H9 (cell line): ENCODE measurements around the gene FUZ. TPM values are rescaled to one million over a fixed set of nuclear protein-coding genes. Genes with fewer than 3 reads are reported as not detected.

ENCODE experiments used
- DNase-seq: peaks from one replicate; pipeline ENCODE4 v3.0.0-alpha.2; 2017
- H2AFZ ChIP-seq: one replicate; pipeline ENCODE4 v1.6.1; 2013; ENCODE audit warnings: mild to moderate bottlenecking, low read length, control low read depth, moderate library complexity
- H2AK5ac ChIP-seq: 2 replicates; pipeline ENCODE4 v1.6.1; 2013; ENCODE audit warnings: low read length, control low read depth, mixed read lengths; ENCODE audit not compliant: insufficient read length
- H2BK120ac ChIP-seq: one replicate; pipeline ENCODE4 v1.6.1; 2013; ENCODE audit warnings: low read depth, mild to moderate bottlenecking, low read length, control low read depth, inconsistent platforms; ENCODE audit not compliant: poor library complexity, severe bottlenecking
- H2BK12ac ChIP-seq: 2 replicates; pipeline ENCODE4 v1.6.1; 2013; ENCODE audit warnings: low read length, control low read depth, mixed read lengths, low read depth; ENCODE audit not compliant: insufficient read length
- H2BK15ac ChIP-seq: 2 replicates; pipeline ENCODE4 v1.6.1; 2013; ENCODE audit warnings: low read depth, low read length, control low read depth
- H2BK20ac ChIP-seq: one replicate; pipeline ENCODE4 v1.6.1; 2013; ENCODE audit warnings: low read depth, mild to moderate bottlenecking, low read length, control low read depth, inconsistent platforms; ENCODE audit not compliant: poor library complexity, severe bottlenecking
- H2BK5ac ChIP-seq: 2 replicates; pipeline ENCODE4 v1.6.1; 2013; ENCODE audit warnings: low read length, control low read depth, mixed read lengths; ENCODE audit not compliant: insufficient read length
- H3K14ac ChIP-seq: 2 replicates; pipeline ENCODE4 v1.6.1; 2013; ENCODE audit warnings: low read length, control low read depth; ENCODE audit not compliant: insufficient read depth
- H3K18ac ChIP-seq: 2 replicates; pipeline ENCODE4 v1.6.1; 2013; ENCODE audit warnings: low read depth, mild to moderate bottlenecking, mixed read lengths, low read length, control low read depth; ENCODE audit not compliant: insufficient read length
- H3K23ac ChIP-seq: 2 replicates; pipeline ENCODE4 v1.6.1; 2013; ENCODE audit warnings: low read length, control low read depth, mixed read lengths, low read depth; ENCODE audit not compliant: insufficient read length
- H3K23me2 ChIP-seq: 2 replicates; pipeline ENCODE4 v1.6.1; 2013; ENCODE audit warnings: low read depth, mild to moderate bottlenecking, mixed read lengths, low read length, control low read depth; ENCODE audit not compliant: insufficient read length, poor library complexity, severe bottlenecking
- H3K27ac ChIP-seq: 2 replicates; pipeline ENCODE4 v1.5.1; 2013; ENCODE audit warnings: low read length, control low read depth, mixed read lengths, low read depth; ENCODE audit not compliant: insufficient read length
- H3K27me3 ChIP-seq: 2 replicates; pipeline ENCODE4 v1.6.1; 2013; ENCODE audit warnings: low read length, control low read depth, inconsistent platforms; ENCODE audit not compliant: insufficient read depth
- H3K4ac ChIP-seq: 2 replicates; pipeline ENCODE4 v1.6.1; 2013; ENCODE audit warnings: low read depth, mild to moderate bottlenecking, control low read depth, inconsistent platforms, low read length, moderate library complexity
- H3K4me1 ChIP-seq: 2 replicates; pipeline ENCODE4 v1.6.1; 2013; ENCODE audit warnings: low read length, control low read depth, inconsistent platforms; ENCODE audit not compliant: insufficient read depth
- H3K4me2 ChIP-seq: 2 replicates; pipeline ENCODE4 v1.6.1; 2013; ENCODE audit warnings: low read length, control low read depth, mixed read lengths; ENCODE audit not compliant: insufficient read length, insufficient read depth
- H3K56ac ChIP-seq: 2 replicates; pipeline ENCODE4 v1.6.1; 2013; ENCODE audit warnings: low read depth, mild to moderate bottlenecking, mixed read lengths, low read length, control low read depth; ENCODE audit not compliant: insufficient read length
- H3K79me1 ChIP-seq: 2 replicates; pipeline ENCODE4 v1.6.1; 2013; ENCODE audit warnings: low read depth, mild to moderate bottlenecking, moderate library complexity, low read length, control low read depth, inconsistent platforms; ENCODE audit not compliant: insufficient read depth, poor library complexity, severe bottlenecking
- H3K79me2 ChIP-seq: 2 replicates; pipeline ENCODE4 v1.6.1; 2013; ENCODE audit warnings: low read length, control low read depth, inconsistent platforms; ENCODE audit not compliant: insufficient read depth
- H3K9ac ChIP-seq: 2 replicates; pipeline ENCODE4 v1.6.1; 2013; ENCODE audit warnings: low read length, control low read depth, mixed read lengths; ENCODE audit not compliant: insufficient read length; ENCODE audit errors: extremely low read depth
- H3K9me3 ChIP-seq: one replicate; pipeline ENCODE4 v1.6.1; 2013; ENCODE audit warnings: low read depth, low read length, inconsistent platforms; ENCODE audit not compliant: control insufficient read depth
- H3T11ph ChIP-seq: one replicate; pipeline ENCODE4 v1.6.1; 2013; ENCODE audit warnings: mild to moderate bottlenecking, low read length, control low read depth, inconsistent platforms
- H4K20me1 ChIP-seq: one replicate; pipeline ENCODE4 v1.6.1; 2013; ENCODE audit not compliant: control insufficient read depth, insufficient read length, insufficient read depth
- H4K5ac ChIP-seq: 2 replicates; pipeline ENCODE4 v1.6.1; 2013; ENCODE audit warnings: low read depth, mild to moderate bottlenecking, mixed read lengths, low read length, control low read depth; ENCODE audit not compliant: insufficient read length
- H4K8ac ChIP-seq: replicated peaks from 2 replicates; pipeline ENCODE4 v1.6.1; 2013; ENCODE audit warnings: low read length, control low read depth, mixed read lengths, low read depth; ENCODE audit not compliant: insufficient read length
- H4K91ac ChIP-seq: 2 replicates; pipeline ENCODE4 v1.6.1; 2013; ENCODE audit warnings: low read depth, mild to moderate bottlenecking, moderate library complexity, mixed read lengths, low read length, control low read depth; ENCODE audit not compliant: insufficient read length
- H3K27ac Mint-ChIP-seq, 3 experiments: 2 replicates in 2 of 3; 3 replicates in 1 of 3; pipeline ENCODE4 v1.8.0; 2020 to 2021; ENCODE audit warnings: mixed read lengths in 3 of 3, mild to moderate bottlenecking in 1 of 3, moderate library complexity in 1 of 3
- H3K27me3 Mint-ChIP-seq: 2 replicates; pipeline ENCODE4 v1.8.0; 2021; ENCODE audit warnings: low read depth, mild to moderate bottlenecking, moderate library complexity, mixed read lengths
- H3K36me3 Mint-ChIP-seq, 3 experiments: 2 replicates in 2 of 3; 3 replicates in 1 of 3; pipeline ENCODE4 v1.8.0; 2020 to 2021; ENCODE audit warnings: low read depth in 3 of 3, mixed read lengths in 3 of 3; ENCODE audit not compliant: insufficient read depth in 1 of 3
- H3K4me1 Mint-ChIP-seq, 2 experiments: 2 replicates each; pipeline ENCODE4 v1.8.0; 2020; ENCODE audit warnings: mixed read lengths in 2 of 2
- H3K4me3 Mint-ChIP-seq, 2 experiments: 2 replicates in 1 of 2; 3 replicates in 1 of 2; pipeline ENCODE4 v1.8.0; 2020 to 2021; ENCODE audit warnings: mild to moderate bottlenecking in 2 of 2, mixed read lengths in 2 of 2, moderate library complexity in 1 of 2
- H3K9me3 Mint-ChIP-seq, 2 experiments: 2 replicates in 1 of 2; 3 replicates in 1 of 2; pipeline ENCODE4 v1.8.0; 2020; ENCODE audit warnings: mild to moderate bottlenecking in 2 of 2, mixed read lengths in 2 of 2, moderate library complexity in 1 of 2
- WGBS: extraction: QIAGEN DNeasy Blood & Tissue Kit; methylation state at CpG from one replicate; pipeline ENCODE4 v1.1.7; 2013; ENCODE audit warnings: missing lambda C conversion rate, low lambda C conversion rate, mixed read lengths; ENCODE audit not compliant: insufficient read length; ENCODE audit errors: extremely low coverage; 5-methylcytosine and 5-hydroxymethylcytosine counted together
- total RNA-seq: library from RNA; stranded (reverse); gene quantifications from 2 replicates; pipeline ENCODE4 v1.2.1, GENCODE V29; 2021
- TF ChIP-seq, protein P1 (sequence below): fragments of 200-600 bp; sonication (generic); conservative IDR thresholded peaks from 3 replicates; pipeline ENCODE4 v1.8.0; 2021; ENCODE audit warnings: antibody characterized with exemption, mild to moderate bottlenecking

FUZ gene
- total RNA-seq, 1 experiment from 2014 or later = 25.1 TPM

DNA sequence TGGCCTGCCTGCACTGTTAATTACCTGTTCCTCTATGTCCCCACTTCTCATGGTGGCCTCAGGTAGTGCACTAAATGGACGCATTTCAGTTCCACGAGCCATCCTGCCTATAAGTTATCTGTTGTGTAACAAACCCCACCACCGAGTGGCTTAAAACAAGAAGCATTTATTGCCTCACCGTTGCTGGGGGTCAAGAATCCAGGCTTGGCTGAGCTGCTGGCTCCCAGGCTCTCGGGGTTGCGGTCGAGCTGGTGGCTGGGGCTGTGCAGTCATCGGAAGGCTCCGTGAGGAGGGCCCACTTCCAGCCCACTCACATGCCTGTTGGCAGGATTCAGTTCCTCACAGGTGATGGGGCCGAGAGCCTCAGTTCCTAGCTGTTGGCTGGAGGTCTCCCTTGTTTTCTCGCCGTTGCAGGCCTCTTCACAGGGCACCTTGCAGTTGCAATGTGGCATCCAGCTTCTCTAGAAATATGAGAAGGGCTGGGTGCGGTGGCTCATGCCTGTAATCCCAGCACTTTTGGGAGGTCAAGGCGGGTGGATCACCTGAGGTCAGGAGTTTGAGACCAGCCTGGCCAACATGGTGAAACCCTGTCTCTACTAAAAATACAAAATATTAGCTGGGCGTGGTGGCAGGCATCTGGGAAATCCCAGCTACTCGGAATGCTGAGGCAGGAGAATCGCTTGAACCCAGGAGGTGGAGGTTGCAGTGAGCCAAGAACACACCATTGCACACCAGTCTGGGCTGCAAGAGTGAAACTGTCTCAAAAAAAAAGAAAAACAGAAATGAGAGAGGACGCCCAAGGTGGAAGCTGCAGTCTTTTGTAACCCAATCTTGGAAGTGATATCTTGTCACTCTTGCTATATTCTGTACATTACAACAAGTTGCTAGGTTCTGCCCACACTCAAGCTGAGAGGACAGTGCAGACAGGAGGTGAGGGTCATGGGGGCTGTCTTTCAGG, 31.3 kb upstream of the FUZ start:
- H3K4ac ChIP-seq = no peak overlapping the region
- no peak overlapping the region for H2BK12ac ChIP-seq
- Mint-ChIP-seq H3K9me3 (peaks cover 0 to 4% of the 10 kb centered on the region in 2 experiments; a peak in 1 of 5 replicates), H3K27me3 (peaks cover 1% of the 10 kb centered on the region), H3K27ac (peak overlapping the region in 1 of 3 experiments; percentile 15; a peak in 1 of 7 replicates), H3K4me1 (peaks cover 3 to 5% of the 10 kb centered on the region in 2 experiments; a peak in 2 of 4 replicates), H3K36me3 (peaks cover 11 to 26% (median 20%) of the 10 kb centered on the region in 3 experiments), H3K4me3 (no peak overlapping the region)
- H3K23ac ChIP-seq = no peak overlapping the region
- H3K56ac ChIP-seq = no peak overlapping the region
- no peak overlapping the region for H3K18ac ChIP-seq
- no peaks in the 10 kb centered on the region for H3K9me3 ChIP-seq
- H3K4me1 ChIP-seq = no peaks in the 10 kb centered on the region
- no peak overlapping the region for H4K91ac ChIP-seq
- DNase-seq = no peak
- no peak overlapping the region for H2BK5ac ChIP-seq
- no peak overlapping the region for H2BK15ac ChIP-seq
- no peak overlapping the region for H2AK5ac ChIP-seq
- H3K9ac ChIP-seq = no peak overlapping the region
- H4K8ac ChIP-seq = no peak overlapping the region
- H3K27ac ChIP-seq = no peak overlapping the region
- H3K79me1 ChIP-seq = no peaks in the 10 kb centered on the region
- no peaks in the 10 kb centered on the region for H3K79me2 ChIP-seq
- no peaks in the 10 kb centered on the region for H3K27me3 ChIP-seq
- no peaks in the 10 kb centered on the region for H4K20me1 ChIP-seq
- no peak overlapping the region for H2BK120ac ChIP-seq
- no peak overlapping the region for H2AFZ ChIP-seq
- WGBS = no CpG with 5 or more reads among the region's 18 CpGs
- peak overlapping the region; percentile 75; the same call in 1 of the 2 replicates for H3K14ac ChIP-seq
- H3K23me2 ChIP-seq = no peaks in the 10 kb centered on the region
- no peak overlapping the region for H2BK20ac ChIP-seq
- TF ChIP-seq, protein P1, sequence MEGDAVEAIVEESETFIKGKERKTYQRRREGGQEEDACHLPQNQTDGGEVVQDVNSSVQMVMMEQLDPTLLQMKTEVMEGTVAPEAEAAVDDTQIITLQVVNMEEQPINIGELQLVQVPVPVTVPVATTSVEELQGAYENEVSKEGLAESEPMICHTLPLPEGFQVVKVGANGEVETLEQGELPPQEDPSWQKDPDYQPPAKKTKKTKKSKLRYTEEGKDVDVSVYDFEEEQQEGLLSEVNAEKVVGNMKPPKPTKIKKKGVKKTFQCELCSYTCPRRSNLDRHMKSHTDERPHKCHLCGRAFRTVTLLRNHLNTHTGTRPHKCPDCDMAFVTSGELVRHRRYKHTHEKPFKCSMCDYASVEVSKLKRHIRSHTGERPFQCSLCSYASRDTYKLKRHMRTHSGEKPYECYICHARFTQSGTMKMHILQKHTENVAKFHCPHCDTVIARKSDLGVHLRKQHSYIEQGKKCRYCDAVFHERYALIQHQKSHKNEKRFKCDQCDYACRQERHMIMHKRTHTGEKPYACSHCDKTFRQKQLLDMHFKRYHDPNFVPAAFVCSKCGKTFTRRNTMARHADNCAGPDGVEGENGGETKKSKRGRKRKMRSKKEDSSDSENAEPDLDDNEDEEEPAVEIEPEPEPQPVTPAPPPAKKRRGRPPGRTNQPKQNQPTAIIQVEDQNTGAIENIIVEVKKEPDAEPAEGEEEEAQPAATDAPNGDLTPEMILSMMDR = no peak
- H3T11ph ChIP-seq = no peak overlapping the region
- H3K4me2 ChIP-seq = no peak overlapping the region
- H4K5ac ChIP-seq = no peak overlapping the region
